OCI-LY1 (cell line): ENCODE measurements around the gene MYO3B.

Experiments used
- EZH2 ChIP-seq: fragments of 200-600 bp; sonication (generic), shearing (Covaris generic); IDR thresholded peaks from 2 replicates; pipeline ENCODE4 v1.8.0; 2017; ENCODE audit warnings: borderline replicate concordance, mixed run types, mild to moderate bottlenecking, antibody characterized with exemption, low read length, moderate library complexity, mixed read lengths
- TF ChIP-seq, protein P1 (sequence below): fragments of 200-600 bp; sonication (generic), shearing (Covaris generic); IDR thresholded peaks from 2 replicates; pipeline ENCODE4 v1.5.1; 2017; ENCODE audit warnings: mild to moderate bottlenecking, antibody characterized with exemption, low read length, moderate library complexity, mixed read lengths

DNA sequence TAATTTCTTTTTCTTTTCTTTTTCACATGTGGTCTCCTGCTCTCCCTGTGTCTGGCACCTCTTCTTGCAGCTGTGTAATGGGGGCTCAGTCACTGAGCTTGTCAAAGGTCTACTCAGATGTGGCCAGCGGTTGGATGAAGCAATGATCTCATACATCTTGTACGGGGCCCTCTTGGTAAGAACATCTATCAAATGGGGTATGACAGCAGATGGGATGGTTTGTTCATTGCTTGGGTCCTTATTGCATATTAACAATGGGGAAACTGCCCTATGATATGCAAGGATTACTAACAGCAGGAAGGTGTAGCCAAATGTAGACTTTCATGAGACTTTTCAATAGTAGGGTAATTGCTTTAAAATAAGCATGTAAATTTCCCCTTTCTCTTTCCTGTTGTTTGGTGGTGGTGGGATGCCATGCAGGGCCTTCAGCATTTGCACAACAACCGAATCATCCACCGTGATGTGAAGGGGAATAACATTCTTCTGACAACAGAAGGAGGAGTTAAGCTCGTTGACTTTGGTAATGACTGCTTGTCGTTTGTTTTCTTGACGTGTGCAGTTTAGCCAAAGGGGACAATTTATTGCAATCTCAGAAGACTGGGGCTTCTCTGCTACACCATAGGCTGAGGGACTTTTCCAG, 36.5 kb downstream of the MYO3B start:
- TF ChIP-seq, protein P1, sequence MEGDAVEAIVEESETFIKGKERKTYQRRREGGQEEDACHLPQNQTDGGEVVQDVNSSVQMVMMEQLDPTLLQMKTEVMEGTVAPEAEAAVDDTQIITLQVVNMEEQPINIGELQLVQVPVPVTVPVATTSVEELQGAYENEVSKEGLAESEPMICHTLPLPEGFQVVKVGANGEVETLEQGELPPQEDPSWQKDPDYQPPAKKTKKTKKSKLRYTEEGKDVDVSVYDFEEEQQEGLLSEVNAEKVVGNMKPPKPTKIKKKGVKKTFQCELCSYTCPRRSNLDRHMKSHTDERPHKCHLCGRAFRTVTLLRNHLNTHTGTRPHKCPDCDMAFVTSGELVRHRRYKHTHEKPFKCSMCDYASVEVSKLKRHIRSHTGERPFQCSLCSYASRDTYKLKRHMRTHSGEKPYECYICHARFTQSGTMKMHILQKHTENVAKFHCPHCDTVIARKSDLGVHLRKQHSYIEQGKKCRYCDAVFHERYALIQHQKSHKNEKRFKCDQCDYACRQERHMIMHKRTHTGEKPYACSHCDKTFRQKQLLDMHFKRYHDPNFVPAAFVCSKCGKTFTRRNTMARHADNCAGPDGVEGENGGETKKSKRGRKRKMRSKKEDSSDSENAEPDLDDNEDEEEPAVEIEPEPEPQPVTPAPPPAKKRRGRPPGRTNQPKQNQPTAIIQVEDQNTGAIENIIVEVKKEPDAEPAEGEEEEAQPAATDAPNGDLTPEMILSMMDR: no peak
- no peak for TF ChIP-seq EZH2
